GM08714 (cell line): ENCODE measurements around the gene CDK4.
A peak's percentile ranks its signal among the peaks of the same experiment; 100 is the strongest.

Source experiments
- H3K4me3 ChIP-seq: fragments of 200-500 bp; sonication (Bioruptor generic); 2 replicates; pipeline ENCODE4 v1.5.1; 2014; ENCODE audit warnings: mild to moderate bottlenecking, low read length, inconsistent platforms
- ZNF274 ChIP-seq: IDR thresholded peaks from 2 replicates; pipeline ENCODE4 v1.6.1; 2012; ENCODE audit warnings: mild to moderate bottlenecking, low read depth, low read length

The CDK4 gene

GRCh38 chr12:57751788-57752667 is at the start of gene CDK4:
TSS of gene CDK4 (minus strand) at chr12:57752310. CDS start at chr12:57751717, 593 bp downstream.
- H3K4me3 ChIP-seq: peak within 1 kb of the TSS; percentile 86
- no peak for TF ChIP-seq ZNF274

GRCh38 chr12:57800965-57801364 is 48.9 kb upstream of the CDK4 start:
- H3K4me3 ChIP-seq: no peak overlapping the region
- no peak for TF ChIP-seq ZNF274

- no peak overlapping the region for H3K4me3 ChIP-seq
- no peak for TF ChIP-seq ZNF274
These were observed 45.8 kb upstream of the CDK4 start for GRCh38 chr12:57797933-57798332.

GRCh38 chr12:57796996-57797395 is 44.9 kb upstream of the CDK4 start:
- H3K4me3 ChIP-seq: no peak overlapping the region
- TF ChIP-seq ZNF274: no peak

GRCh38 chr12:57795354-57795753 is 43.2 kb upstream of the CDK4 start:
- TF ChIP-seq ZNF274: no peak
- H3K4me3 ChIP-seq: no peak overlapping the region

- TF ChIP-seq ZNF274: no peak
- no peak overlapping the region for H3K4me3 ChIP-seq
These were observed 41.8 kb upstream of the CDK4 start for GRCh38 chr12:57793920-57794319.

GRCh38 chr12:57783861-57784260 is 31.8 kb upstream of the CDK4 start:
- TF ChIP-seq ZNF274: no peak
- H3K4me3 ChIP-seq: no peak overlapping the region

- TF ChIP-seq ZNF274: no peak
- peak overlapping the region; percentile 92 for H3K4me3 ChIP-seq
These were observed 31.3 kb upstream of the CDK4 start for GRCh38 chr12:57783466-57783801.

GRCh38 chr12:57782608-57783465 is 30.7 kb upstream of the CDK4 start, which contains the start of gene TSFM:
TSS of gene TSFM (plus strand) at chr12:57782787. CDS start at chr12:57782802, 15 bp downstream.
- no peak for TF ChIP-seq ZNF274
- H3K4me3 ChIP-seq: peak within 1 kb of the TSS; percentile 92

- H3K4me3 ChIP-seq: no peak overlapping the region
- no peak for TF ChIP-seq ZNF274
These were observed 30.1 kb upstream of the CDK4 start for GRCh38 chr12:57782243-57782607.

GRCh38 chr12:57781801-57782200 is 29.7 kb upstream of the CDK4 start:
- H3K4me3 ChIP-seq: no peak overlapping the region

GRCh38 chr12:57781244-57781643 is 29.1 kb upstream of the CDK4 start:
- no peak overlapping the region for H3K4me3 ChIP-seq
- no peak for TF ChIP-seq ZNF274

More at GRCh38 chr12:57781801-57782200, 29.7 kb upstream of the CDK4 start:
- no peak for TF ChIP-seq ZNF274

GRCh38 chr12:57780284-57780897 is 28.3 kb upstream of the CDK4 start:
- TF ChIP-seq ZNF274: no peak

GRCh38 chr12:57779736-57780135 is 27.6 kb upstream of the CDK4 start:
- H3K4me3 ChIP-seq: no peak overlapping the region
- TF ChIP-seq ZNF274: no peak

More at GRCh38 chr12:57780284-57780897, 28.3 kb upstream of the CDK4 start:
- no peak overlapping the region for H3K4me3 ChIP-seq
